Stimulated activated CD8-positive, alpha-beta memory T cell treated with anti-CD3 and anti-CD28 coated beads, Interleukin-12 subunit alpha, Interleukin-12 subunit beta, amount 100 ng/mL, for 4 hours (primary cell): ENCODE data around the gene MCF2L2.
A peak's percentile ranks its signal among the peaks of the same experiment; 100 is the strongest.
"Not testable (repeated sequence)": the region's sequence is repeated elsewhere in the genome, so short reads cannot be mapped to it uniquely, and the experiment has no call there.

ENCODE experiments used
- DNase-seq: peaks from one replicate; pipeline ENCODE4 v3.0.0-alpha.2; 2020; ENCODE audit warnings: low read depth

The MCF2L2 gene, protein sequence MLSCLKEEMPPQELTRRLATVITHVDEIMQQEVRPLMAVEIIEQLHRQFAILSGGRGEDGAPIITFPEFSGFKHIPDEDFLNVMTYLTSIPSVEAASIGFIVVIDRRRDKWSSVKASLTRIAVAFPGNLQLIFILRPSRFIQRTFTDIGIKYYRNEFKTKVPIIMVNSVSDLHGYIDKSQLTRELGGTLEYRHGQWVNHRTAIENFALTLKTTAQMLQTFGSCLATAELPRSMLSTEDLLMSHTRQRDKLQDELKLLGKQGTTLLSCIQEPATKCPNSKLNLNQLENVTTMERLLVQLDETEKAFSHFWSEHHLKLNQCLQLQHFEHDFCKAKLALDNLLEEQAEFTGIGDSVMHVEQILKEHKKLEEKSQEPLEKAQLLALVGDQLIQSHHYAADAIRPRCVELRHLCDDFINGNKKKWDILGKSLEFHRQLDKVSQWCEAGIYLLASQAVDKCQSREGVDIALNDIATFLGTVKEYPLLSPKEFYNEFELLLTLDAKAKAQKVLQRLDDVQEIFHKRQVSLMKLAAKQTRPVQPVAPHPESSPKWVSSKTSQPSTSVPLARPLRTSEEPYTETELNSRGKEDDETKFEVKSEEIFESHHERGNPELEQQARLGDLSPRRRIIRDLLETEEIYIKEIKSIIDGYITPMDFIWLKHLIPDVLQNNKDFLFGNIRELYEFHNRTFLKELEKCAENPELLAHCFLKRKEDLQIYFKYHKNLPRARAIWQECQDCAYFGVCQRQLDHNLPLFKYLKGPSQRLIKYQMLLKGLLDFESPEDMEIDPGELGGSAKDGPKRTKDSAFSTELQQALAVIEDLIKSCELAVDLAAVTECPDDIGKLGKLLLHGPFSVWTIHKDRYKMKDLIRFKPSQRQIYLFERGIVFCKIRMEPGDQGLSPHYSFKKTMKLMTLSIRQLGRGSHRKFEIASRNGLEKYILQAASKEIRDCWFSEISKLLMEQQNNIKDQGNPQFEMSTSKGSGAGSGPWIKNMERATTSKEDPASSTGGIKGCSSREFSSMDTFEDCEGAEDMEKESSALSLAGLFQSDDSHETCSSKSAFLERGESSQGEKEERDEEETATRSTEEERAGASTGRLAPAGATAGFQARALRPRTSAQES

GRCh38 chr3:183428447-183429211 is at the start of gene MCF2L2:
Gene MCF2L2 (minus strand): TSS chr3:183428619. CDS start chr3:183427977, 642 bp downstream.
- DNase-seq: peak; percentile 69

- DNase-seq: no peak
These were observed 49.5 kb upstream of the MCF2L2 start for GRCh38 chr3:183477801-183478456.

- DNase-seq: not testable (repeated sequence)
These were observed 47.3 kb upstream of the MCF2L2 start for GRCh38 chr3:183475764-183476162.

GRCh38 chr3:183475016-183475763 is 46.8 kb upstream of the MCF2L2 start:
- DNase-seq: no peak

- DNase-seq: no peak
These were observed 45.5 kb upstream of the MCF2L2 start for GRCh38 chr3:183473969-183474368.

GRCh38 chr3:183472155-183472554 is 43.7 kb upstream of the MCF2L2 start:
- no peak for DNase-seq

- no peak for DNase-seq
These were observed 40.0 kb upstream of the MCF2L2 start for GRCh38 chr3:183468424-183468823.

- DNase-seq: no peak
These were observed 38.2 kb upstream of the MCF2L2 start for GRCh38 chr3:183466575-183466974.

DNA sequence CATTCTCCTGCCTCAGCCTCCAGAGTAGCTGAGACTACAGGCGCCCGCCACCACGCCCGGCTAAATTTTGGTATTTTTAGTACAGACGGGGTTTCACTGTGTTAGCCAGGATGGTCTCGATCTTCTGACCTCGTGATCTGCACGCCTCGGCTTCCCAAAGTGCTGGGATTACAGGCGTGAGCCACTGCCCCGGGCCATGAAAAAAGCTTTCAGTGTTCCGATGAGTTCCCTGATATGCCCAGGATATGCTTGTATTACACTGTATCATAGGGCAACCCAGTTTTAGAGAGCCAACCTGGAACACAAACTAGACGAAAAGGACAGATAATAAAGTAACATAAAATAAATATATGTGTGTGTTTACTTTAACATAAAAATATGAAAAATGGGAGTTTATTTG is 37.3 kb upstream of the MCF2L2 start:
- DNase-seq: not testable (repeated sequence)

GRCh38 chr3:183464480-183464879 is 36.1 kb upstream of the MCF2L2 start:
- no peak for DNase-seq

DNA sequence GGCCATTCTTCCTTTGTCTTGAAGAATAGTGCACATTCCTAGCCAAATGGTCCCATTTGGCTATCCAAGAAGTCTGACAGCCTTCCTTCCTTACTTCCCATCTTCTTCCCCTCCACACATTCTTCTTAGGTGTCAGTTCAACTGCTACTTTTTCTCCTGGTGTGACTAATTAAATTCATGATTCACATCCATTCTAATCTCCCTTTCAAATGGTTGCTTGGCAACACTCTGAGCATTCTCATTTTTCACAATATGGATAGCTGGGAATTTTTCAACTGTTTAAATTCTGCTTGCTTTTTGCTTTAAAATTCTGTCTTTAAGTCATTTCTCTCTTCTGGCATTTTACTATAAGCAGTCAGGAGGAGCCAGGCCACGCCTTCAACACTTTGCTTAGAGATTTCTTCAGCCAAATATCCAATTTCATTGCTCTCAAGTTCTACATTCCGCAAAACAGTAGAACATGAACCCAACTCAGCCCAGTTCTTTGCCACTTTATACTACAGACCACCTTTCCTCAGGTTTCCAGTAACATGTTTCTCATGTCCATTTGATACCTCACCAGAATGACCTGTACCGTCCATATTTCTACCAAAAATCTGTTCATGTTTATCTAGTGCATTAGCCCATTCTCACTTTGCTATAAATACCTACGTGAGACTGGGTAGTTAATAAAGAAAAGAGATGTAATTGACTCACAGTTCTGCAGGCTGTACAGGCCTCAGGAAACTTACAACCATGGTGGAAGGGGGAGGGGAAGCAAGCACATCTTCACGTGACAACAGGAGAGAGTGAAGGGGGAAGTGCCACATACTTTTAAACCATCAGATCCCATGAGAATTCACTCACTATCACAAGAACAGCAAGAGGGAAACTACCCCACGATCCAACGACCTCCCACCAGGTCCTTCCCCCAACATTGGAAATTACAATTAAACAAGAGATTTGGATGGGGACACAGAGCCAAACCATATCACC is 31.9 kb upstream of the MCF2L2 start:
- DNase-seq: no peak

- DNase-seq: no peak
These were observed 26.7 kb upstream of the MCF2L2 start for GRCh38 chr3:183455089-183455488.

GRCh38 chr3:183454064-183454463 is 25.6 kb upstream of the MCF2L2 start:
- DNase-seq: no peak

DNA sequence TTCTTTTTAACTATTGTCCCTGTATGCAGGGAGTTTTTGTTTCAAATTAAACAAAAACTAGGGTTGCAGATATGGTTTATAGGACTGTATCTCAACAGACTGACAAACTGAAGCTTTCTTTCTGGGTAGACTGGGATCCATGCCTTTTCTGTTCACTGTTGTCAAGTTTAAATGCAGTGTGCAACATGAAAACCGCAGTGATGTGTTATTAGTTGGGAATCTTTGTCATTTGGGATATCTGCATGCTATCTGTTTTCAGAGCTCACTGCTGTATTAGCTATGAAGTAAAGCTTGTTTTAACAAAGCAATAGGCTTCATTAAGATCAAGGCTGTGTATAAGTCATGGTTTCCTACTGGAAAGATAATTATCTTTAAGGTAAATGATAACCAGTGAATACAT is 21.4 kb upstream of the MCF2L2 start:
- no peak for DNase-seq

DNA sequence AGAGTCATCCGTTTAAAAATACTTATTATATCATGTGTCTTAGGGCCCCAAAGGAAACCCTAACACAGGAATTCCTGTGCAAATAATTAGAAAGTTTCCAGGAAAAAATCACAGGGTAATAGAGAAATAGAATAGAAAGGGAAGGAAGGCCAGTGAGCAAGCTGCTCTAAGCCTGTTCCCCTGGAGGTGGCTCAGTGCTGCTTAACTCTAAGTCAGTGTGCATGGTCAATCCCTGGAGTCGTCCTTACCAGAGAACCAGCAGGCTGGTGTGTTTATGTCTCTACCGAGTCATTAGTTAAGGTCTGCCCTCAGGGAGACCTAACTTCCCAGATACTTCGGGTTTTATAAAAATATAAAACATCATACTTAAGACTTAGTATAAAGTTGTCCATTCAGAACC is 21.0 kb upstream of the MCF2L2 start:
- DNase-seq: no peak

DNA sequence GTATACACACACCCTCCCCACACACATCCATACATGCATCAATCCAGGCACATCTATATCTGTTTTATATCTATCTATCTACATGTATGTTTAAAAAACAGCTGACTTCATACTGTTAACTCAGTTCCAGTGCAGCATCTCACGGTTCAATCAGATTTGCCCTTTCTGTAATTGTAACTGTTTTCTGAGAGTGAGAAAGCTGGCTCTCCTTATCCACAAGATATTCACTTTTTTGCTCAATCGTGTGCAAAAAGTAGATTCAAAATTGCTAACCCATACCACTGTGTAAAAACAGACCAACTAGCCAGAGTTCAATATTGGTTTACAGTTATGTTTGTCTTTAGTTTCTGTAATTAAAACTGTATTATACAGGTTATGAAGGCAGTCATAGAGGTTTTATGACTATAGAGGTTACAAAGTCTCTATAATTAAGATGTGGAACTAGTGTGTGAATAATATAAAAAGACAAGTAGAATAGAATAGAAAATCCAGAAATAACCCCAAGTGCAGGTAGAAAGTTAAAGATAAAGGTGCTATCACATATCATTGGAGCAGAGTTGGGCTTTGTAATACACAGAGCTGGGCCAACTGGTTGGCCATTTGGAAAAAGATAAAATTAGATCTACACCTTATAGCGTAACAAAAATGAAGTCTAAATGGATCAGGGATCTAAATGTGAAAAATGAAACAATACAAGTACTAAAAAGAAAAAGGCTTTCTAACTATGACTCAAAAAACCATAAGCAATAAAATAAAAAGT is 20.1 kb upstream of the MCF2L2 start:
- DNase-seq: no peak

- DNase-seq: peak; percentile 41
These were observed 19.0 kb upstream of the MCF2L2 start for GRCh38 chr3:183447206-183448001.

DNA sequence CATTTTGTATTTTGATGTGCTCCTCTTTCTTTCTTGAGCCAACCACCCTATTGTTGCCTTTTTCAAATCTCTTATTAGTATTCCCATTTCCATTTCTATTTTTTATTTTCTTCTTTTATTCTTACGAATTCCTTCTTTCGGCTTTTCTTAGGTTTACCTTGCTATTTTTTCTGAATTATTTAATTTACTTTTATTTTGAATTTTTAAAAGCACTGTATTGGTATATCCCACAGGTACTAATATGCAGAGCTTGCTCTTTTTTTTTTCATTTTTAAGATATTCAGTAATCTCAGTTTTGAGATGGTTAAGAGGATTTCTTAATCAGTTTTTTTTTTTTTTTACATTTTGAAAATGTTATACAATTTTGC is 18.4 kb upstream of the MCF2L2 start:
- DNase-seq: no peak
